Measurements from ENCODE around the gene SCIN. TPM values are rescaled to one million over a fixed set of nuclear protein-coding genes. Genes with fewer than 3 reads are reported as not detected.

The SCIN gene
- polyA plus RNA-seq, 1 donor from 2014 or later = 0.53 TPM

GRCh38 chr7:12661581-12661980 is 91.1 kb downstream of the SCIN start:
- H3K36me3 ChIP-seq (ENCODE audit: insufficient read depth, low read length) = no peaks in the 10 kb centered on the region
- no peaks in the 10 kb centered on the region for H3K9me3 ChIP-seq (ENCODE audit: low read length)
- H3F3A ChIP-seq (ENCODE audit: insufficient read depth, low read length, poor library complexity, severe bottlenecking) = no peaks in the 10 kb centered on the region
- H3K4me2 ChIP-seq (ENCODE audit: low read length) = no peak overlapping the region
- H3K9me2 ChIP-seq (ENCODE audit: insufficient read depth, low read length) = no peaks in the 10 kb centered on the region
- TF ChIP-seq EZH2 (IDR thresholded peaks at IDR 0.05; ENCODE audit: borderline replicate concordance, insufficient read depth, low read length, poor library complexity, severe bottlenecking) = no peak
- no peak for TF ChIP-seq TAF1 (IDR thresholded peaks at IDR 0.05; ENCODE audit: low read depth)
- TF ChIP-seq CTCF (IDR thresholded peaks at IDR 0.05; ENCODE audit: poor library complexity, severe bottlenecking) = no peak
- no peak for TF ChIP-seq POLR2AphosphoS5 (IDR thresholded peaks at IDR 0.05)
- TF ChIP-seq EP300 (conservative IDR thresholded peaks at IDR 0.05; ENCODE audit: poor library complexity, severe bottlenecking) = no peak
- TF ChIP-seq REST (IDR thresholded peaks at IDR 0.05; ENCODE audit: borderline replicate concordance) = no peak
- TF ChIP-seq MXI1 (conservative IDR thresholded peaks at IDR 0.05; ENCODE audit: poor library complexity, severe bottlenecking) = no peak
- no peak for TF ChIP-seq SMC3 (conservative IDR thresholded peaks at IDR 0.05; ENCODE audit: poor library complexity)
- TF ChIP-seq RAD21 (conservative IDR thresholded peaks at IDR 0.05) = no peak
- H3K4me3 ChIP-seq (ENCODE audit: low read length) = no peak overlapping the region
- H3K9ac ChIP-seq (ENCODE audit: low read length) = no peak overlapping the region
- H3K79me2 ChIP-seq (replicated peaks; ENCODE audit: insufficient read depth, low read length) = no peaks in the 10 kb centered on the region
- H2AFZ ChIP-seq (ENCODE audit: low read depth, low read length) = no peak overlapping the region
- H4K20me1 ChIP-seq (ENCODE audit: insufficient read depth) = no peaks in the 10 kb centered on the region
- H3K27me3 ChIP-seq (ENCODE audit: insufficient read depth, low read depth, low read length) = no peaks in the 10 kb centered on the region
- no peak overlapping the region for H3K27ac ChIP-seq (ENCODE audit: low read length)

- no peaks in the 10 kb centered on the region for H3F3A ChIP-seq (ENCODE audit: insufficient read depth, low read length, poor library complexity, severe bottlenecking)
- no peaks in the 10 kb centered on the region for H3K9me2 ChIP-seq (ENCODE audit: insufficient read depth, low read length)
- H3K9ac ChIP-seq (ENCODE audit: low read length) = no peak overlapping the region
- H3K79me2 ChIP-seq (replicated peaks; ENCODE audit: insufficient read depth, low read length) = no peaks in the 10 kb centered on the region
- no peak overlapping the region for H3K27ac ChIP-seq (ENCODE audit: low read length)
- no peaks in the 10 kb centered on the region for H4K20me1 ChIP-seq (ENCODE audit: insufficient read depth)
- H3K36me3 ChIP-seq (ENCODE audit: insufficient read depth, low read length) = no peaks in the 10 kb centered on the region
- no peak overlapping the region for H3K4me2 ChIP-seq (ENCODE audit: low read length)
- H2AFZ ChIP-seq (ENCODE audit: low read depth, low read length) = no peak overlapping the region
- H3K27me3 ChIP-seq (ENCODE audit: insufficient read depth, low read depth, low read length) = no peaks in the 10 kb centered on the region
- TF ChIP-seq TAF1 (IDR thresholded peaks at IDR 0.05; ENCODE audit: low read depth) (no peak), RAD21 (conservative IDR thresholded peaks at IDR 0.05) (no peak), REST (IDR thresholded peaks at IDR 0.05; ENCODE audit: borderline replicate concordance) (no peak), POLR2AphosphoS5 (IDR thresholded peaks at IDR 0.05) (no peak)
- no peaks in the 10 kb centered on the region for H3K9me3 ChIP-seq (ENCODE audit: low read length)
- no peak overlapping the region for H3K4me3 ChIP-seq (ENCODE audit: low read length)
Measured at GRCh38 chr7:12670000-12670729, 99.6 kb downstream of the SCIN start.

All from neural cell (in vitro differentiated cells).